Astrocyte (in vitro differentiated cells and primary cell): Measurements from ENCODE around the gene CDH13. TPM values are rescaled to one million over a fixed set of nuclear protein-coding genes. Genes with fewer than 3 reads are reported as not detected.

Experiments
- DNase-seq: peaks from one replicate; pipeline ENCODE4 v3.0.0-alpha.2; 2010; ENCODE audit warnings: low read depth
- FAIRE-seq: peaks from 2 replicates; lab custom pipeline; 2011; peaks lifted over from hg19 to GRCh38; lab: Jason Lieb, UNC
- H2AFZ ChIP-seq: 2 replicates; pipeline ENCODE4 v1.6.0; 2012; ENCODE audit warnings: low read depth, low read length, inconsistent platforms
- H3K27ac ChIP-seq: 2 replicates; pipeline ENCODE4 v1.5.1; 2011; ENCODE audit warnings: low read depth, low read length, inconsistent platforms
- H3K27me3 ChIP-seq: 2 replicates; pipeline ENCODE4 v1.6.0; 2011; ENCODE audit warnings: low read length, inconsistent platforms; ENCODE audit not compliant: insufficient read depth
- H3K36me3 ChIP-seq: 2 replicates; pipeline ENCODE4 v1.5.1; 2011; ENCODE audit warnings: low read length, inconsistent platforms; ENCODE audit not compliant: insufficient read depth
- H3K4me1 ChIP-seq: 2 replicates; pipeline ENCODE4 v1.5.1; 2011; ENCODE audit warnings: low read length, inconsistent platforms; ENCODE audit not compliant: insufficient read depth
- H3K4me2 ChIP-seq: 2 replicates; pipeline ENCODE4 v1.6.0; 2012; ENCODE audit warnings: low read length, inconsistent platforms
- H3K4me3 ChIP-seq: 2 replicates; pipeline ENCODE4 v1.5.1; 2011; ENCODE audit warnings: low read depth, mild to moderate bottlenecking, low read length, inconsistent platforms; ENCODE audit not compliant: insufficient read depth
- H3K79me2 ChIP-seq: 2 replicates; pipeline ENCODE4 v1.6.0; 2012; ENCODE audit warnings: mild to moderate bottlenecking, low read length, inconsistent platforms; ENCODE audit not compliant: insufficient read depth
- H3K9ac ChIP-seq: 2 replicates; pipeline ENCODE4 v1.6.0; 2012; ENCODE audit warnings: mild to moderate bottlenecking, low read length, inconsistent platforms
- H3K9me3 ChIP-seq: 2 replicates; pipeline ENCODE4 v1.5.1; 2012; ENCODE audit warnings: low read depth, mild to moderate bottlenecking, low read length, inconsistent platforms; ENCODE audit not compliant: insufficient read depth
- H4K20me1 ChIP-seq: 2 replicates; pipeline ENCODE4 v1.6.0; 2012; ENCODE audit warnings: low read length, inconsistent platforms; ENCODE audit not compliant: insufficient read depth
- H3K27ac Mint-ChIP-seq: one replicate; pipeline ENCODE4 v1.8.0; 2021; ENCODE audit warnings: mild to moderate bottlenecking, mixed read lengths; ENCODE audit not compliant: unreplicated experiment
- H3K27me3 Mint-ChIP-seq: one replicate; pipeline ENCODE4 v1.8.0; 2021; ENCODE audit warnings: low read depth, mixed read lengths; ENCODE audit not compliant: unreplicated experiment
- H3K36me3 Mint-ChIP-seq: one replicate; pipeline ENCODE4 v1.8.0; 2021; ENCODE audit warnings: low read depth, mixed read lengths; ENCODE audit not compliant: unreplicated experiment
- H3K4me1 Mint-ChIP-seq: one replicate; pipeline ENCODE4 v1.8.0; 2021; ENCODE audit warnings: low read depth, mixed read lengths; ENCODE audit not compliant: unreplicated experiment
- H3K4me3 Mint-ChIP-seq: one replicate; pipeline ENCODE4 v1.8.0; 2021; ENCODE audit warnings: mild to moderate bottlenecking, moderate library complexity, mixed read lengths; ENCODE audit not compliant: unreplicated experiment
- H3K9me3 Mint-ChIP-seq: one replicate; pipeline ENCODE4 v1.8.0; 2021; ENCODE audit warnings: mild to moderate bottlenecking, mixed read lengths; ENCODE audit not compliant: unreplicated experiment
- EZH2 ChIP-seq: IDR thresholded peaks from 2 replicates; pipeline ENCODE4 v1.6.1; 2012; ENCODE audit warnings: mild to moderate bottlenecking, low read length, inconsistent platforms; ENCODE audit not compliant: insufficient read depth
- total RNA-seq: library from RNA; stranded (reverse); gene quantifications from 2 replicates; pipeline ENCODE4 v1.2.1, GENCODE V29; 2021
- TF ChIP-seq, protein P1 (sequence below): IDR thresholded peaks from 2 replicates; pipeline ENCODE4 v1.5.1; 2011; ENCODE audit warnings: low read depth, mild to moderate bottlenecking, inconsistent platforms, low read length, moderate library complexity; ENCODE audit not compliant: insufficient read depth

Gene CDH13
- total RNA-seq, 1 donor from 2014 or later: 41.7 TPM

- Mint-ChIP-seq H3K4me1 (peaks cover 15% of the 10 kb centered on the region), H3K27ac (no peak overlapping the region), H3K27me3 (no peaks in the 10 kb centered on the region), H3K9me3 (no peaks in the 10 kb centered on the region), H3K36me3 (peaks cover 3% of the 10 kb centered on the region), H3K4me3 (no peak overlapping the region)
- FAIRE-seq (no peak), DNase-seq (peak; percentile 26)
- no peak overlapping the region for H2AFZ ChIP-seq
- no peak overlapping the region for H3K4me3 ChIP-seq
- H3K4me1 ChIP-seq: peaks cover 4% of the 10 kb centered on the region
- H3K9me3 ChIP-seq: no peaks in the 10 kb centered on the region
- H3K36me3 ChIP-seq: no peaks in the 10 kb centered on the region
- no peak overlapping the region for H3K9ac ChIP-seq
- H3K4me2 ChIP-seq: peak overlapping the region; percentile 33
- no peaks in the 10 kb centered on the region for H3K79me2 ChIP-seq
- H4K20me1 ChIP-seq: no peaks in the 10 kb centered on the region
- H3K27ac ChIP-seq: no peak overlapping the region
- no peak for TF ChIP-seq EZH2
- TF ChIP-seq, protein P1, sequence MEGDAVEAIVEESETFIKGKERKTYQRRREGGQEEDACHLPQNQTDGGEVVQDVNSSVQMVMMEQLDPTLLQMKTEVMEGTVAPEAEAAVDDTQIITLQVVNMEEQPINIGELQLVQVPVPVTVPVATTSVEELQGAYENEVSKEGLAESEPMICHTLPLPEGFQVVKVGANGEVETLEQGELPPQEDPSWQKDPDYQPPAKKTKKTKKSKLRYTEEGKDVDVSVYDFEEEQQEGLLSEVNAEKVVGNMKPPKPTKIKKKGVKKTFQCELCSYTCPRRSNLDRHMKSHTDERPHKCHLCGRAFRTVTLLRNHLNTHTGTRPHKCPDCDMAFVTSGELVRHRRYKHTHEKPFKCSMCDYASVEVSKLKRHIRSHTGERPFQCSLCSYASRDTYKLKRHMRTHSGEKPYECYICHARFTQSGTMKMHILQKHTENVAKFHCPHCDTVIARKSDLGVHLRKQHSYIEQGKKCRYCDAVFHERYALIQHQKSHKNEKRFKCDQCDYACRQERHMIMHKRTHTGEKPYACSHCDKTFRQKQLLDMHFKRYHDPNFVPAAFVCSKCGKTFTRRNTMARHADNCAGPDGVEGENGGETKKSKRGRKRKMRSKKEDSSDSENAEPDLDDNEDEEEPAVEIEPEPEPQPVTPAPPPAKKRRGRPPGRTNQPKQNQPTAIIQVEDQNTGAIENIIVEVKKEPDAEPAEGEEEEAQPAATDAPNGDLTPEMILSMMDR: no peak
- no peaks in the 10 kb centered on the region for H3K27me3 ChIP-seq
Observed at GRCh38 chr16:83615141-83615952, 988.6 kb downstream of the CDH13 start.

- peaks cover 3% of the 10 kb centered on the region for H3K27me3 Mint-ChIP-seq
Observed at GRCh38 chr16:83615953-83616350, 989.2 kb downstream of the CDH13 start.

More at GRCh38 chr16:83615953-83616350, 989.2 kb downstream of the CDH13 start:
- Histone ChIP-seq H3K79me2 (no peaks in the 10 kb centered on the region), H3K4me1 (peaks cover 4% of the 10 kb centered on the region), H4K20me1 (no peaks in the 10 kb centered on the region), H3K27me3 (no peaks in the 10 kb centered on the region), H2AFZ (no peak overlapping the region), H3K4me2 (peak overlapping the region; percentile 33), H3K36me3 (no peaks in the 10 kb centered on the region), H3K4me3 (no peak overlapping the region), H3K9ac (no peak overlapping the region), H3K27ac (no peak overlapping the region), H3K9me3 (no peaks in the 10 kb centered on the region)
- FAIRE-seq: peak; percentile 26
- DNase-seq: no peak
- peaks cover 3% of the 10 kb centered on the region for H3K36me3 Mint-ChIP-seq
- no peaks in the 10 kb centered on the region for H3K9me3 Mint-ChIP-seq
- no peak overlapping the region for H3K27ac Mint-ChIP-seq
- TF ChIP-seq, protein P1: no peak
- TF ChIP-seq EZH2: no peak
- peaks cover 15% of the 10 kb centered on the region for H3K4me1 Mint-ChIP-seq
- no peak overlapping the region for H3K4me3 Mint-ChIP-seq
